HepG2 (cell line): ENCODE results near the gene FILIP1. TPM values are rescaled to one million over a fixed set of nuclear protein-coding genes. Genes with fewer than 3 reads are reported as not detected.

Experiments used
- CAMTA2 ChIP-seq: sonication (generic); formaldehyde crosslinking; IDR thresholded peaks from 2 replicates; pipeline ENCODE4 v1.4.0; 2020; ENCODE audit warnings: mild to moderate bottlenecking, missing genetic modification reagents, borderline replicate concordance
- FOXK2 ChIP-seq: fragments of 450-650 bp; IDR thresholded peaks from 2 replicates; pipeline ENCODE4 v1.6.1; 2016
- GPN1 ChIP-seq: sonication (generic); formaldehyde crosslinking; IDR thresholded peaks from 2 replicates; pipeline ENCODE4 v1.5.1; 2020; ENCODE audit warnings: missing genetic modification reagents, borderline replicate concordance
- IRX3 ChIP-seq: sonication (generic); formaldehyde crosslinking; IDR thresholded peaks from 2 replicates; pipeline ENCODE4 v1.8.1; 2023; ENCODE audit warnings: mild to moderate bottlenecking, low read depth, missing genetic modification reagents, borderline replicate concordance
- KLF6 ChIP-seq: IDR thresholded peaks from 2 replicates; pipeline ENCODE4 v1.8.0; 2016; ENCODE audit warnings: missing biosample characterization, missing genetic modification reagents
- MZF1 ChIP-seq: sonication (generic); formaldehyde crosslinking; IDR thresholded peaks from 2 replicates; pipeline ENCODE4 v1.8.1; 2023; ENCODE audit warnings: mild to moderate bottlenecking, missing genetic modification reagents, borderline replicate concordance
- NCOA1 ChIP-seq: sonication (generic); formaldehyde crosslinking; IDR thresholded peaks from 2 replicates; pipeline ENCODE4 v1.9.0; 2021; ENCODE audit warnings: missing genetic modification reagents
- NFRKB ChIP-seq: fragments of 450-650 bp; IDR thresholded peaks from 2 replicates; pipeline ENCODE4 v1.6.1; 2017
- PCBP2 ChIP-seq: fragments of 200-400 bp; formaldehyde crosslinking; optimal IDR thresholded peaks from 2 replicates; pipeline ENCODE3; 2018; ENCODE audit warnings: low read length, low read depth; ENCODE audit not compliant: poor library complexity, severe bottlenecking
- SRSF9 ChIP-seq: fragments of 200-400 bp; formaldehyde crosslinking; IDR thresholded peaks from 2 replicates; pipeline ENCODE4 v1.6.1; 2018; ENCODE audit warnings: borderline replicate concordance, mild to moderate bottlenecking, low read depth, low read length; ENCODE audit not compliant: insufficient read depth, poor library complexity, severe bottlenecking
- STAT5B ChIP-seq: sonication (generic); formaldehyde crosslinking; IDR thresholded peaks from 2 replicates; pipeline ENCODE4 v1.4.0; 2020; ENCODE audit warnings: missing genetic modification reagents
- TGIF2 ChIP-seq: IDR thresholded peaks from 2 replicates; pipeline ENCODE4 v1.6.1; 2016; ENCODE audit warnings: control low read depth, missing compliant biosample characterization
- ZNF143 ChIP-seq: sonication (generic); formaldehyde crosslinking; IDR thresholded peaks from 2 replicates; pipeline ENCODE4 v1.4.0; 2020; ENCODE audit warnings: missing genetic modification reagents
- ZNF570 ChIP-seq: sonication (generic); formaldehyde crosslinking; IDR thresholded peaks from 2 replicates; pipeline ENCODE4 v1.4.0; 2020; ENCODE audit warnings: mild to moderate bottlenecking, missing genetic modification reagents, borderline replicate concordance
- ZNF605 ChIP-seq: sonication (generic); formaldehyde crosslinking; IDR thresholded peaks from 2 replicates; pipeline ENCODE4 v1.8.0; 2022; ENCODE audit warnings: mild to moderate bottlenecking, missing genetic modification reagents
- ZNF619 ChIP-seq: sonication (generic); formaldehyde crosslinking; IDR thresholded peaks from 2 replicates; pipeline ENCODE4 v1.4.0; 2020; ENCODE audit warnings: mild to moderate bottlenecking, missing genetic modification reagents
- ZNF772 ChIP-seq: sonication (generic); formaldehyde crosslinking; IDR thresholded peaks from 2 replicates; pipeline ENCODE4 v1.5.0; 2020; ENCODE audit warnings: mild to moderate bottlenecking, missing genetic modification reagents
- polyA plus RNA-seq, 8 experiments: library from polyadenylated mRNA; depleted of rRNA in 3 of 8; stranded (reverse) in 7 of 8; unstranded in 1 of 8; fragments of >200 nt; fragmentation: Illumina TruSeq in 4 of 8; extraction: Trizol in 4 of 8; gene quantifications; 2 replicates each; pipeline versions ENCODE4 v1.2.1 to v1.2.3, GENCODE V29; 2011 to 2016; ENCODE audit warnings: low read depth in 4 of 8, missing spikeins in 1 of 8, mixed read lengths in 1 of 8; ENCODE audit not compliant: insufficient read depth in 1 of 8
- total RNA-seq, 5 experiments: library from RNA; depleted of rRNA; stranded (reverse); fragments of >200 nt; fragmentation: Illumina TruSeq; extraction: Trizol; gene quantifications; 2 replicates each; pipeline ENCODE4 v1.2.3, GENCODE V29; 2016; ENCODE audit warnings: low read depth in 1 of 5
- TF ChIP-seq, protein P1 (sequence below): sonication (generic); formaldehyde crosslinking; IDR thresholded peaks from 2 replicates; pipeline ENCODE4 v1.4.0; 2020; ENCODE audit warnings: mild to moderate bottlenecking, missing genetic modification reagents
- TF ChIP-seq, protein P2 (sequence below): sonication (generic); formaldehyde crosslinking; IDR thresholded peaks from 2 replicates; pipeline ENCODE4 v1.8.0; 2022; ENCODE audit warnings: mild to moderate bottlenecking, missing genetic modification reagents, borderline replicate concordance
- TF ChIP-seq, protein P3 (sequence below): sonication (generic); formaldehyde crosslinking; IDR thresholded peaks from 2 replicates; pipeline ENCODE4 v1.5.0; 2020; ENCODE audit warnings: mild to moderate bottlenecking, missing genetic modification reagents
- TF ChIP-seq, protein P4 (sequence below): sonication (generic); formaldehyde crosslinking; IDR thresholded peaks from 2 replicates; pipeline ENCODE4 v1.8.0; 2022; ENCODE audit warnings: mild to moderate bottlenecking, missing genetic modification reagents, moderate library complexity
- TF ChIP-seq, protein P5 (sequence below): IDR thresholded peaks from 2 replicates; pipeline ENCODE4 v1.6.1; 2016; ENCODE audit warnings: missing compliant biosample characterization, missing genetic modification reagents, borderline replicate concordance
- TF ChIP-seq, protein P6 (sequence below): sonication (generic); formaldehyde crosslinking; IDR thresholded peaks from 2 replicates; pipeline ENCODE4 v1.8.0; 2022; ENCODE audit warnings: mild to moderate bottlenecking, missing genetic modification reagents, moderate library complexity

FILIP1 gene
- total and polyA plus RNA-seq, 2 of the 13 experiments (the other 11 are each of a cell fraction or from before 2014, with no cell fraction given), result not detected

DNA sequence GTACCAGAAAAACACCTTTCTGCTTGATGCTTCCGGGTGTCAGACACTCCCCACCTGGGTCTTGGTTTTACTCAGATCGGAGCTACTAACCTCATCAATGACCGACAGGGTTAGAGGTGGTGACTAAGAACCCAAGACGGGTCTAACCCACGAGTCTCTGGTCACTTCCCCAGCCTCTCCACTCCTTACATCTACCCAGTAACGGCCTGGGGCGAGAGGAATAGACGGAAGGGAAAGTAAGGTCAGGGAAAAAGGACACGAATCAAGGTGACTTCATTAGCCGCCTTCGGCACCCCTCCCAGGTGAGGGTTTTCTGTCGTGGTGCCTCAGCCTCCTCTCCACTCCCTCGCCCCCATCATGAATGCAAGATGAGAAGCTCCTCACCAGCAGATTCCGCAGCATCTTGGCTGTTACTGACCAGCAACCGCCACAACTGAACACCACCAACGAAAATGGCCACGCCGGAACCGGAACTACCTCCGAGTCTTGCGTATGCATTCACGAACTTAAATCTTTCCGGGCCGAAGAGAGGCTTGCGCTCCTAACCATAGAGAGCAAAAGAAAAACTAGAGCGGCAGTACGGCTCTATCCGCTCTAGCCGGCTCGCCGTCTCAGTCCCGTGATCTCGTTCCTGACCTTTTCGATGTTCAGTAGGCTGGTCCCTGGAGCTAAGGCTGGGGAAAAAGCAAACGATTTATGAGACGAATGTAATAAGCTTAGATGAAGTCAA lies 250.1 kb downstream of the FILIP1 start, which contains the start of gene COX7A2 (continued):
- TF ChIP-seq, protein P1, sequence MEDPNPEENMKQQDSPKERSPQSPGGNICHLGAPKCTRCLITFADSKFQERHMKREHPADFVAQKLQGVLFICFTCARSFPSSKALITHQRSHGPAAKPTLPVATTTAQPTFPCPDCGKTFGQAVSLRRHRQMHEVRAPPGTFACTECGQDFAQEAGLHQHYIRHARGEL (CRISPR knock-in tag), result no peak
- TF ChIP-seq PCBP2 (no peak), SRSF9 (no peak), IRX3 (CRISPR knock-in tag) (no peak), ZNF619 (CRISPR knock-in tag) (peak; percentile 39; the same call in 1 of the 2 replicates), KLF6 (CRISPR knock-in tag) (no peak), NCOA1 (CRISPR knock-in tag) (no peak), CAMTA2 (CRISPR knock-in tag) (peak; percentile 58; the same call in 1 of the 2 replicates), MZF1 (CRISPR knock-in tag) (no peak), FOXK2 (no peak), NFRKB (no peak), GPN1 (CRISPR knock-in tag) (no peak), ZNF772 (CRISPR knock-in tag) (peak; percentile 72; the same call in 1 of the 2 replicates), ZNF143 (CRISPR knock-in tag) (0 out of 2 replicates have a peak, but pooled peaks have one; percentile 12), TGIF2 (CRISPR knock-in tag) (peak; percentile 75), STAT5B (CRISPR knock-in tag) (no peak), ZNF570 (CRISPR knock-in tag) (no peak), ZNF605 (CRISPR knock-in tag) (peak; percentile 73; the same call in 1 of the 2 replicates)
- TF ChIP-seq, protein P2, sequence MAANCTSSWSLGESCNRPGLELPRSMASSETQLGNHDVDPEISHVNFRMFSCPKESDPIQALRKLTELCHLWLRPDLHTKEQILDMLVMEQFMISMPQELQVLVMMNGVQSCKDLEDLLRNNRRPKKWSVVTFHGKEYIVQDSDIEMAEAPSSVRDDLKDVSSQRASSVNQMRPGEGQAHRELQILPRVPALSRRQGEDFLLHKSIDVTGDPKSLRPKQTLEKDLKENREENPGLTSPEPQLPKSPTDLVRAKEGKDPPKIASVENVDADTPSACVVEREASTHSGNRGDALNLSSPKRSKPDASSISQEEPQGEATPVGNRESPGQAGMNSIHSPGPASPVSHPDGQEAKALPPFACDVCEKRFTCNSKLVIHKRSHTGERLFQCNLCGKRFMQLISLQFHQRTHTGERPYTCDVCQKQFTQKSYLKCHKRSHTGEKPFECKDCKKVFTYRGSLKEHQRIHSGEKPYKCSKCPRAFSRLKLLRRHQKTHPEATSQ (CRISPR knock-in tag), result peak; percentile 77; the same call in 1 of the 2 replicates
- TF ChIP-seq, protein P3, sequence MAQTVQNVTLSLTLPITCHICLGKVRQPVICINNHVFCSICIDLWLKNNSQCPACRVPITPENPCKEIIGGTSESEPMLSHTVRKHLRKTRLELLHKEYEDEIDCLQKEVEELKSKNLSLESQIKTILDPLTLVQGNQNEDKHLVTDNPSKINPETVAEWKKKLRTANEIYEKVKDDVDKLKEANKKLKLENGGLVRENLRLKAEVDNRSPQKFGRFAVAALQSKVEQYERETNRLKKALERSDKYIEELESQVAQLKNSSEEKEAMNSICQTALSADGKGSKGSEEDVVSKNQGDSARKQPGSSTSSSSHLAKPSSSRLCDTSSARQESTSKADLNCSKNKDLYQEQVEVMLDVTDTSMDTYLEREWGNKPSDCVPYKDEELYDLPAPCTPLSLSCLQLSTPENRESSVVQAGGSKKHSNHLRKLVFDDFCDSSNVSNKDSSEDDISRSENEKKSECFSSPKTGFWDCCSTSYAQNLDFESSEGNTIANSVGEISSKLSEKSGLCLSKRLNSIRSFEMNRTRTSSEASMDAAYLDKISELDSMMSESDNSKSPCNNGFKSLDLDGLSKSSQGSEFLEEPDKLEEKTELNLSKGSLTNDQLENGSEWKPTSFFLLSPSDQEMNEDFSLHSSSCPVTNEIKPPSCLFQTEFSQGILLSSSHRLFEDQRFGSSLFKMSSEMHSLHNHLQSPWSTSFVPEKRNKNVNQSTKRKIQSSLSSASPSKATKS, result peak; percentile 44; the same call in 1 of the 2 replicates
- TF ChIP-seq, protein P4, sequence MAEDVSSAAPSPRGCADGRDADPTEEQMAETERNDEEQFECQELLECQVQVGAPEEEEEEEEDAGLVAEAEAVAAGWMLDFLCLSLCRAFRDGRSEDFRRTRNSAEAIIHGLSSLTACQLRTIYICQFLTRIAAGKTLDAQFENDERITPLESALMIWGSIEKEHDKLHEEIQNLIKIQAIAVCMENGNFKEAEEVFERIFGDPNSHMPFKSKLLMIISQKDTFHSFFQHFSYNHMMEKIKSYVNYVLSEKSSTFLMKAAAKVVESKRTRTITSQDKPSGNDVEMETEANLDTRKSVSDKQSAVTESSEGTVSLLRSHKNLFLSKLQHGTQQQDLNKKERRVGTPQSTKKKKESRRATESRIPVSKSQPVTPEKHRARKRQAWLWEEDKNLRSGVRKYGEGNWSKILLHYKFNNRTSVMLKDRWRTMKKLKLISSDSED (CRISPR knock-in tag), result no peak
- TF ChIP-seq, protein P5, sequence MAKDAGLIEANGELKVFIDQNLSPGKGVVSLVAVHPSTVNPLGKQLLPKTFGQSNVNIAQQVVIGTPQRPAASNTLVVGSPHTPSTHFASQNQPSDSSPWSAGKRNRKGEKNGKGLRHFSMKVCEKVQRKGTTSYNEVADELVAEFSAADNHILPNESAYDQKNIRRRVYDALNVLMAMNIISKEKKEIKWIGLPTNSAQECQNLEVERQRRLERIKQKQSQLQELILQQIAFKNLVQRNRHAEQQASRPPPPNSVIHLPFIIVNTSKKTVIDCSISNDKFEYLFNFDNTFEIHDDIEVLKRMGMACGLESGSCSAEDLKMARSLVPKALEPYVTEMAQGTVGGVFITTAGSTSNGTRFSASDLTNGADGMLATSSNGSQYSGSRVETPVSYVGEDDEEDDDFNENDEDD (CRISPR knock-in tag), result peak; percentile 60; the same call in 1 of the 2 replicates
- TF ChIP-seq, protein P6, sequence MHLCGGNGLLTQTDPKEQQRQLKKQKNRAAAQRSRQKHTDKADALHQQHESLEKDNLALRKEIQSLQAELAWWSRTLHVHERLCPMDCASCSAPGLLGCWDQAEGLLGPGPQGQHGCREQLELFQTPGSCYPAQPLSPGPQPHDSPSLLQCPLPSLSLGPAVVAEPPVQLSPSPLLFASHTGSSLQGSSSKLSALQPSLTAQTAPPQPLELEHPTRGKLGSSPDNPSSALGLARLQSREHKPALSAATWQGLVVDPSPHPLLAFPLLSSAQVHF (CRISPR knock-in tag), result no peak
